NB4 (cell line): Measurements from ENCODE around the gene WHAMM.

Source experiments
- CTCF ChIP-seq: IDR thresholded peaks from one replicate; pipeline ENCODE4 v1.5.1; 2012; ENCODE audit warnings: low read depth, low read length
- POLR2A ChIP-seq: IDR thresholded peaks from 2 replicates; pipeline ENCODE4 v1.6.1; 2011; ENCODE audit warnings: mild to moderate bottlenecking; ENCODE audit not compliant: insufficient read length; ENCODE audit errors: extremely low read depth
- TF ChIP-seq, protein P1 (sequence below): IDR thresholded peaks from 2 replicates; pipeline ENCODE4 v1.6.1; 2011; ENCODE audit warnings: low read depth, low read length

GRCh38 chr15:82803793-82804574, 5.4 kb upstream of the WHAMM start:
- TF ChIP-seq CTCF (no peak), POLR2A (no peak)
- TF ChIP-seq, protein P1, sequence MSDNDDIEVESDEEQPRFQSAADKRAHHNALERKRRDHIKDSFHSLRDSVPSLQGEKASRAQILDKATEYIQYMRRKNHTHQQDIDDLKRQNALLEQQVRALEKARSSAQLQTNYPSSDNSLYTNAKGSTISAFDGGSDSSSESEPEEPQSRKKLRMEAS = no peak
